Kidney epithelial cell (primary cell): ENCODE data around the gene ATXN7L1. TPM values are rescaled to one million over a fixed set of nuclear protein-coding genes. Genes with fewer than 3 reads are reported as not detected.

Experiments used
- DNase-seq: peaks from one replicate; pipeline ENCODE4 v3.0.0-alpha.2; 2010; ENCODE audit warnings: low read depth
- H3K27me3 ChIP-seq: 2 replicates; pipeline ENCODE4 v1.6.0; 2011; ENCODE audit warnings: low read length; ENCODE audit not compliant: control insufficient read depth, insufficient read depth
- H3K36me3 ChIP-seq: 2 replicates; pipeline ENCODE4 v1.5.1; 2011; ENCODE audit warnings: low read length; ENCODE audit not compliant: control insufficient read depth, insufficient read depth
- H3K4me3 ChIP-seq: 2 replicates; pipeline ENCODE4 v1.5.1; 2011; ENCODE audit warnings: low read depth, mild to moderate bottlenecking, control low read depth, low read length
- CTCF ChIP-seq: IDR thresholded peaks from 2 replicates; pipeline ENCODE4 v1.5.1; 2011; ENCODE audit warnings: mild to moderate bottlenecking, moderate library complexity, low read length, control low read depth, inconsistent platforms; ENCODE audit not compliant: insufficient read depth, poor library complexity, severe bottlenecking
- total RNA-seq: library from RNA; depleted of rRNA; stranded (reverse); fragments of >200 nt; gene quantifications from 2 replicates; pipeline ENCODE4 v1.2.3, GENCODE V29; 2015

Gene ATXN7L1
- total RNA-seq, 1 donor from 2014 or later: 2.4 TPM

- no peak for DNase-seq
- H3K4me3 ChIP-seq: no peak overlapping the region
- H3K27me3 ChIP-seq: no peaks in the 10 kb centered on the region
- TF ChIP-seq CTCF: no peak
- H3K36me3 ChIP-seq: no peaks in the 10 kb centered on the region
These were observed 134.4 kb downstream of the ATXN7L1 start for GRCh38 chr7:105741982-105742381.

GRCh38 chr7:105738133-105738532, 138.3 kb downstream of the ATXN7L1 start:
- H3K4me3 ChIP-seq: no peak overlapping the region
- H3K36me3 ChIP-seq: no peaks in the 10 kb centered on the region
- no peak for TF ChIP-seq CTCF
- H3K27me3 ChIP-seq: no peaks in the 10 kb centered on the region
- DNase-seq: no peak

GRCh38 chr7:105734233-105734632, 142.2 kb downstream of the ATXN7L1 start:
- TF ChIP-seq CTCF: no peak
- no peaks in the 10 kb centered on the region for H3K27me3 ChIP-seq
- H3K4me3 ChIP-seq: no peak overlapping the region
- no peak for DNase-seq
- no peaks in the 10 kb centered on the region for H3K36me3 ChIP-seq

GRCh38 chr7:105731042-105731441, 145.4 kb downstream of the ATXN7L1 start:
- Histone ChIP-seq H3K27me3 (no peaks in the 10 kb centered on the region), H3K36me3 (no peaks in the 10 kb centered on the region), H3K4me3 (no peak overlapping the region)
- TF ChIP-seq CTCF: no peak
- no peak for DNase-seq

- no peaks in the 10 kb centered on the region for H3K27me3 ChIP-seq
- H3K36me3 ChIP-seq: no peaks in the 10 kb centered on the region
- H3K4me3 ChIP-seq: no peak overlapping the region
- DNase-seq: no peak
- TF ChIP-seq CTCF: no peak
These were observed 148.4 kb downstream of the ATXN7L1 start for GRCh38 chr7:105728028-105728427.

- Histone ChIP-seq H3K27me3 (no peaks in the 10 kb centered on the region), H3K4me3 (no peak overlapping the region), H3K36me3 (no peaks in the 10 kb centered on the region)
- no peak for DNase-seq
- no peak for TF ChIP-seq CTCF
These were observed 151.7 kb downstream of the ATXN7L1 start for GRCh38 chr7:105724688-105725087.
